GM19328 (cell line): ENCODE measurements around the gene KLHL22.

Source experiments
- ATAC-seq: cut with Tn5 transposase; IDR thresholded peaks from one replicate; pipeline ENCODE4 v1.9.1; 2021; ENCODE audit warnings: mild to moderate bottlenecking, moderate library complexity; ENCODE audit not compliant: unreplicated experiment

The KLHL22 gene

GRCh38 chr22:20525048-20525447 is 29.5 kb upstream of the KLHL22 start:
- ATAC-seq = no peak

- no peak for ATAC-seq
These were observed 28.4 kb upstream of the KLHL22 start for GRCh38 chr22:20524004-20524481.

- ATAC-seq = no peak
These were observed 27.7 kb upstream of the KLHL22 start for GRCh38 chr22:20523086-20523983.

- no peak for ATAC-seq
These were observed 26.8 kb upstream of the KLHL22 start for GRCh38 chr22:20522134-20523004.

- no peak for ATAC-seq
These were observed 24.5 kb upstream of the KLHL22 start for GRCh38 chr22:20520093-20520511.

GRCh38 chr22:20519558-20519957 is 24.0 kb upstream of the KLHL22 start:
- no peak for ATAC-seq

- no peak for ATAC-seq
These were observed 22.4 kb upstream of the KLHL22 start for GRCh38 chr22:20517841-20518592.

GRCh38 chr22:20517422-20517821 is 21.8 kb upstream of the KLHL22 start:
- no peak for ATAC-seq

GRCh38 chr22:20516399-20516798 is 20.8 kb upstream of the KLHL22 start:
- no peak for ATAC-seq

GRCh38 chr22:20514658-20515406 is 19.2 kb upstream of the KLHL22 start:
- no peak for ATAC-seq

GRCh38 chr22:20511578-20512229 is 16.1 kb upstream of the KLHL22 start:
- no peak for ATAC-seq

GRCh38 chr22:20510811-20511577 is 15.4 kb upstream of the KLHL22 start:
- ATAC-seq = no peak

GRCh38 chr22:20509344-20510047 is 13.9 kb upstream of the KLHL22 start:
- ATAC-seq = no peak

- no peak for ATAC-seq
These were observed 13.2 kb upstream of the KLHL22 start for GRCh38 chr22:20508815-20509271.

GRCh38 chr22:20508067-20508755 is 12.6 kb upstream of the KLHL22 start:
- peak; percentile 10 for ATAC-seq

- peak; percentile 77 for ATAC-seq
These were observed 11.9 kb upstream of the KLHL22 start, which contains the start of gene MED15 for GRCh38 chr22:20507253-20508066. TSS of gene MED15 (plus strand) at chr22:20507610. CDS start at chr22:20507679, 69 bp downstream.
